GM12874 (cell line): ENCODE results near the gene DKK3.

ENCODE experiments used
- CTCF ChIP-seq: IDR thresholded peaks from 2 replicates; pipeline ENCODE4 v1.5.1; 2011; ENCODE audit warnings: low read depth, mild to moderate bottlenecking, control low read depth, low read length, moderate library complexity; ENCODE audit not compliant: insufficient read depth

The DKK3 gene

GRCh38 chr11:11948242-11948947 is 60.0 kb downstream of the DKK3 start:
- no peak for TF ChIP-seq CTCF

GRCh38 chr11:11947825-11948224 is 60.6 kb downstream of the DKK3 start:
- TF ChIP-seq CTCF: no peak

- TF ChIP-seq CTCF: no peak
These were observed 61.5 kb downstream of the DKK3 start for GRCh38 chr11:11946878-11947277.

- TF ChIP-seq CTCF: no peak
These were observed 62.2 kb downstream of the DKK3 start for GRCh38 chr11:11946180-11946579.

- no peak for TF ChIP-seq CTCF
These were observed 64.0 kb downstream of the DKK3 start for GRCh38 chr11:11944444-11944843.

GRCh38 chr11:11942668-11943067 is 65.8 kb downstream of the DKK3 start:
- TF ChIP-seq CTCF: no peak

GRCh38 chr11:11940551-11940950 is 67.9 kb downstream of the DKK3 start:
- no peak for TF ChIP-seq CTCF
